ENCODE results near the gene IGF2BP2. TPM values are rescaled to one million over a fixed set of nuclear protein-coding genes. Genes with fewer than 3 reads are reported as not detected.
A peak's percentile ranks its signal among the peaks of the same experiment; 100 is the strongest.

The IGF2BP2 gene
- total RNA-seq, 1 donor from 2014 or later, result 60.8 TPM

GRCh38 chr3:185658943-185659342 is 165.9 kb downstream of the IGF2BP2 start:
- DNase-seq (ENCODE audit: low spot score), result no peak
- Mint-ChIP-seq H3K9me3 (ENCODE audit: low read depth) (no peaks in the 10 kb centered on the region), H3K4me1 (ENCODE audit: low read depth) (peaks cover 65% of the 10 kb centered on the region), H3K27ac (ENCODE audit: unreplicated experiment) (peak overlapping the region; percentile 99), H3K4me3 (ENCODE audit: unreplicated experiment) (no peak overlapping the region), H3K36me3 (ENCODE audit: low read depth) (peaks cover 21% of the 10 kb centered on the region), H3K27me3 (ENCODE audit: low read depth) (no peaks in the 10 kb centered on the region)
- no peak for TF ChIP-seq CTCF (IDR thresholded peaks at IDR 0.05)

GRCh38 chr3:185658504-185658912 is 166.3 kb downstream of the IGF2BP2 start:
- Mint-ChIP-seq H3K9me3 (ENCODE audit: low read depth) (no peaks in the 10 kb centered on the region), H3K4me3 (ENCODE audit: unreplicated experiment) (peak overlapping the region; percentile 40), H3K27me3 (ENCODE audit: low read depth) (no peaks in the 10 kb centered on the region), H3K36me3 (ENCODE audit: low read depth) (peaks cover 19% of the 10 kb centered on the region), H3K27ac (ENCODE audit: unreplicated experiment) (peak overlapping the region; percentile 99), H3K4me1 (ENCODE audit: low read depth) (peaks cover 65% of the 10 kb centered on the region)
- no peak for DNase-seq (ENCODE audit: low spot score)
- peak; percentile 9 for TF ChIP-seq CTCF (IDR thresholded peaks at IDR 0.05)

- H3K4me3 Mint-ChIP-seq (ENCODE audit: unreplicated experiment), result peak overlapping the region; percentile 40
Measured at GRCh38 chr3:185657691-185658503, 166.9 kb downstream of the IGF2BP2 start.

GRCh38 chr3:185657211-185657610 is 167.6 kb downstream of the IGF2BP2 start:
- peak overlapping the region; percentile 99 for H3K27ac Mint-ChIP-seq (ENCODE audit: unreplicated experiment)
- H3K27me3 Mint-ChIP-seq (ENCODE audit: low read depth), result no peaks in the 10 kb centered on the region
- no peak for DNase-seq (ENCODE audit: low spot score)
- H3K4me1 Mint-ChIP-seq (ENCODE audit: low read depth), result peaks cover 65% of the 10 kb centered on the region
- H3K4me3 Mint-ChIP-seq (ENCODE audit: unreplicated experiment), result peak overlapping the region; percentile 19
- H3K36me3 Mint-ChIP-seq (ENCODE audit: low read depth), result peaks cover 20% of the 10 kb centered on the region
- H3K9me3 Mint-ChIP-seq (ENCODE audit: low read depth), result no peaks in the 10 kb centered on the region
- no peak for TF ChIP-seq CTCF (IDR thresholded peaks at IDR 0.05)

More at GRCh38 chr3:185657691-185658503, 166.9 kb downstream of the IGF2BP2 start:
- Mint-ChIP-seq H3K9me3 (ENCODE audit: low read depth) (no peaks in the 10 kb centered on the region), H3K27me3 (ENCODE audit: low read depth) (no peaks in the 10 kb centered on the region), H3K27ac (ENCODE audit: unreplicated experiment) (peak overlapping the region; percentile 99), H3K4me1 (ENCODE audit: low read depth) (peaks cover 65% of the 10 kb centered on the region), H3K36me3 (ENCODE audit: low read depth) (peaks cover 15% of the 10 kb centered on the region)
- no peak for DNase-seq (ENCODE audit: low spot score)
- TF ChIP-seq CTCF (IDR thresholded peaks at IDR 0.05), result no peak

- Mint-ChIP-seq H3K9me3 (ENCODE audit: low read depth) (no peaks in the 10 kb centered on the region), H3K27me3 (ENCODE audit: low read depth) (no peaks in the 10 kb centered on the region), H3K27ac (ENCODE audit: unreplicated experiment) (peak overlapping the region; percentile 99), H3K4me3 (ENCODE audit: unreplicated experiment) (peak overlapping the region; percentile 19), H3K4me1 (ENCODE audit: low read depth) (peaks cover 60% of the 10 kb centered on the region), H3K36me3 (ENCODE audit: low read depth) (peaks cover 23% of the 10 kb centered on the region)
- TF ChIP-seq CTCF (IDR thresholded peaks at IDR 0.05), result no peak
- no peak for DNase-seq (ENCODE audit: low spot score)
Measured at GRCh38 chr3:185656321-185656840, 168.5 kb downstream of the IGF2BP2 start.

Measured in chondrocyte (in vitro differentiated cells).